GM11168 (cell line): Measurements from ENCODE around the gene ATP13A4.

Experiments
- in situ Hi-C: fragments of 300-500 bp; cut with MboI; formaldehyde crosslinking; loops from one replicate; pipeline ENCODE4 v1.12.0; 2022; ENCODE audit warnings: low sequenced_read_pairs; ENCODE audit not compliant: unreplicated experiment

ATP13A4 gene

GRCh38 chr3:193507566-193507965, 47.1 kb downstream of the ATP13A4 start:
- in situ Hi-C loops: no loop called here

- in situ Hi-C loops: no loop called here
Observed at GRCh38 chr3:193506921-193507320, 47.8 kb downstream of the ATP13A4 start.

GRCh38 chr3:193502871-193503270, 51.8 kb downstream of the ATP13A4 start:
- in situ Hi-C loops: no loop called here

- in situ Hi-C loops: no loop called here
Observed at GRCh38 chr3:193499801-193500485, 54.8 kb downstream of the ATP13A4 start.

- in situ Hi-C loops: no loop called here
Observed at GRCh38 chr3:193499136-193499770, 55.4 kb downstream of the ATP13A4 start.

GRCh38 chr3:193498215-193498614, 56.5 kb downstream of the ATP13A4 start:
- in situ Hi-C loops: no loop called here

- in situ Hi-C loops: no loop called here
Observed at GRCh38 chr3:193496658-193497057, 58.0 kb downstream of the ATP13A4 start.

GRCh38 chr3:193491026-193491425, 63.7 kb downstream of the ATP13A4 start:
- in situ Hi-C loops: no loop called here

GRCh38 chr3:193490580-193490979, 64.1 kb downstream of the ATP13A4 start:
- in situ Hi-C loops: no loop called here

- in situ Hi-C loops: no loop called here
Observed at GRCh38 chr3:193489949-193490348, 64.7 kb downstream of the ATP13A4 start.

- in situ Hi-C loops: no loop called here
Observed at GRCh38 chr3:193488741-193489140, 66.0 kb downstream of the ATP13A4 start.

- in situ Hi-C loops: no loop called here
Observed at GRCh38 chr3:193483988-193484539, 70.6 kb downstream of the ATP13A4 start.

- in situ Hi-C loops: no loop called here
Observed at GRCh38 chr3:193481436-193481835, 73.3 kb downstream of the ATP13A4 start.

- in situ Hi-C loops: no loop called here
Observed at GRCh38 chr3:193474446-193474845, 80.2 kb downstream of the ATP13A4 start.

GRCh38 chr3:193470710-193471109, 84.0 kb downstream of the ATP13A4 start:
- in situ Hi-C loops: no loop called here

- in situ Hi-C loops: loop anchor here (5.0 kb wide), 1 partner anchor 106 kb away; no protein-coding TSS in a partner anchor
Observed at GRCh38 chr3:193465992-193466608, 88.6 kb downstream of the ATP13A4 start.

GRCh38 chr3:193464889-193465288, 89.8 kb downstream of the ATP13A4 start:
- in situ Hi-C loops: loop anchor here (5.0 kb wide), 1 partner anchor 107 kb away; no protein-coding TSS in a partner anchor

- in situ Hi-C loops: no loop called here
Observed at GRCh38 chr3:193457526-193457925, 97.2 kb downstream of the ATP13A4 start.

- in situ Hi-C loops: no loop called here
Observed at GRCh38 chr3:193452338-193452737, 102.4 kb downstream of the ATP13A4 start.

- in situ Hi-C loops: no loop called here
Observed at GRCh38 chr3:193451902-193452301, 102.8 kb downstream of the ATP13A4 start.

- in situ Hi-C loops: no loop called here
Observed at GRCh38 chr3:193446965-193447602, 107.6 kb downstream of the ATP13A4 start.
